ENCODE data around the gene RPGR. TPM values are rescaled to one million over a fixed set of nuclear protein-coding genes. Genes with fewer than 3 reads are reported as not detected.

The RPGR gene, protein sequence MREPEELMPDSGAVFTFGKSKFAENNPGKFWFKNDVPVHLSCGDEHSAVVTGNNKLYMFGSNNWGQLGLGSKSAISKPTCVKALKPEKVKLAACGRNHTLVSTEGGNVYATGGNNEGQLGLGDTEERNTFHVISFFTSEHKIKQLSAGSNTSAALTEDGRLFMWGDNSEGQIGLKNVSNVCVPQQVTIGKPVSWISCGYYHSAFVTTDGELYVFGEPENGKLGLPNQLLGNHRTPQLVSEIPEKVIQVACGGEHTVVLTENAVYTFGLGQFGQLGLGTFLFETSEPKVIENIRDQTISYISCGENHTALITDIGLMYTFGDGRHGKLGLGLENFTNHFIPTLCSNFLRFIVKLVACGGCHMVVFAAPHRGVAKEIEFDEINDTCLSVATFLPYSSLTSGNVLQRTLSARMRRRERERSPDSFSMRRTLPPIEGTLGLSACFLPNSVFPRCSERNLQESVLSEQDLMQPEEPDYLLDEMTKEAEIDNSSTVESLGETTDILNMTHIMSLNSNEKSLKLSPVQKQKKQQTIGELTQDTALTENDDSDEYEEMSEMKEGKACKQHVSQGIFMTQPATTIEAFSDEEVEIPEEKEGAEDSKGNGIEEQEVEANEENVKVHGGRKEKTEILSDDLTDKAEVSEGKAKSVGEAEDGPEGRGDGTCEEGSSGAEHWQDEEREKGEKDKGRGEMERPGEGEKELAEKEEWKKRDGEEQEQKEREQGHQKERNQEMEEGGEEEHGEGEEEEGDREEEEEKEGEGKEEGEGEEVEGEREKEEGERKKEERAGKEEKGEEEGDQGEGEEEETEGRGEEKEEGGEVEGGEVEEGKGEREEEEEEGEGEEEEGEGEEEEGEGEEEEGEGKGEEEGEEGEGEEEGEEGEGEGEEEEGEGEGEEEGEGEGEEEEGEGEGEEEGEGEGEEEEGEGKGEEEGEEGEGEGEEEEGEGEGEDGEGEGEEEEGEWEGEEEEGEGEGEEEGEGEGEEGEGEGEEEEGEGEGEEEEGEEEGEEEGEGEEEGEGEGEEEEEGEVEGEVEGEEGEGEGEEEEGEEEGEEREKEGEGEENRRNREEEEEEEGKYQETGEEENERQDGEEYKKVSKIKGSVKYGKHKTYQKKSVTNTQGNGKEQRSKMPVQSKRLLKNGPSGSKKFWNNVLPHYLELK
- total RNA-seq (2022; extraction: Qiagen RNA extraction; ENCODE audit: low read depth): 5.5 to 12.2 TPM (median 11.6 TPM) in 5 replicates

DNA sequence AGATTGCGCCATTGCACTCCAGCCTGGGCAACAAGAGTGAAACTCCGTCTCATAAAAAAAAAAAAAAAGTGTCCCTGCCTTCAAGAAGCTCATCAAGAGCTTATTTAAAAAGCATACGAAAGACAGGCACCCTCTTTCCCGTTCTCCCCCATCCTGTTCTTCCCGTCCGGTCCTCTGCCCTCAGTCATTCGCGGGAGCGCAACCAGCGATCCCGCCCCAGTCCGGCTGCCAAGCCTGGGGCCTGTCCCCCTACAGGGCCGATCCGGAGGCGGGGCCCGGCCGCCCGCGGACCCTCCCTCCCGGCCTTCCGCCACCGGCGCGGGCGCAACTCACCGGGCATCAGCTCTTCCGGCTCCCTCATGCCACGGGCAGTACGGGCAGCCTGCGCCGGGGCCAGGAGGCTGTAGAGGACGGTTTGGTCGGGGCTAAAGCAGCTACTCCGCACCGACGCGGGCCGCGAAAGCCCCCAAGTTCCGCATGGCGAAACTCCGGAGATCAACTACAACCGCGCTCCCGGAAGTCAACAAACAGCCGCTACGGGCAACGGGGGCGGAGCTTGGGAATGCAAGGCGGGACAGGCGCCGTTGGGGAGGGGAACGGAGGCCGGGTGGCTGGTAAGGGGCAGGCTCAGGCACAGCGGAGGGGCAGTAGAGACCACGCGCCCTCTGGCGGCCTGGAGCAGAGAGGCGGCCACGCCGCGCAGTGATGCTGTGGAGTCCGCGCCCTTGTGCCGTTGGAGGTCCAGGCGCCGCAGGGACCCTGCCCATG is at the start of gene RPGR:
Gene RPGR, minus strand, starts transcription at position 503 of the 768 bp plus-strand sequence. Its CDS starts 142 bp downstream, at position 361.

DNA sequence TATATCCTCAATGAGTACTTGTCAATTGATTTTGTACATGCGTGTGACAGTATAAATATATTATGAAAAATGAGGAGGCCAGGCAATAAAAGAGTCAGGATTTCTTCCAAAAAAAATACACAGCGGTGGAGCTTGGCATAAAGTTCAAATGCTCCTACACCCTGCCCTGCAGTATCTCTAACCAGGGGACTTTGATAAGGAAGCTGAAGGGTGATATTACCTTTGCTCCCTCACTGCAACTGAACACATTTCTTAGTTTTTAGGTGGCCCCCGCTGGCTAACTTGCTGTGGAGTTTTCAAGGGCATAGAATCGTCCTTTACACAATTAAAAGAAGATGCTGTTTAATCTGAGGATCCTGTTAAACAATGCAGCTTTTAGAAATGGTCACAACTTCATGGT is 25.1 kb upstream of the RPGR start, which contains the start of gene OTC:
Gene OTC, plus strand, starts transcription at position 243 of the 400 bp plus-strand sequence. Its CDS starts 93 bp downstream, at position 336.

DNA sequence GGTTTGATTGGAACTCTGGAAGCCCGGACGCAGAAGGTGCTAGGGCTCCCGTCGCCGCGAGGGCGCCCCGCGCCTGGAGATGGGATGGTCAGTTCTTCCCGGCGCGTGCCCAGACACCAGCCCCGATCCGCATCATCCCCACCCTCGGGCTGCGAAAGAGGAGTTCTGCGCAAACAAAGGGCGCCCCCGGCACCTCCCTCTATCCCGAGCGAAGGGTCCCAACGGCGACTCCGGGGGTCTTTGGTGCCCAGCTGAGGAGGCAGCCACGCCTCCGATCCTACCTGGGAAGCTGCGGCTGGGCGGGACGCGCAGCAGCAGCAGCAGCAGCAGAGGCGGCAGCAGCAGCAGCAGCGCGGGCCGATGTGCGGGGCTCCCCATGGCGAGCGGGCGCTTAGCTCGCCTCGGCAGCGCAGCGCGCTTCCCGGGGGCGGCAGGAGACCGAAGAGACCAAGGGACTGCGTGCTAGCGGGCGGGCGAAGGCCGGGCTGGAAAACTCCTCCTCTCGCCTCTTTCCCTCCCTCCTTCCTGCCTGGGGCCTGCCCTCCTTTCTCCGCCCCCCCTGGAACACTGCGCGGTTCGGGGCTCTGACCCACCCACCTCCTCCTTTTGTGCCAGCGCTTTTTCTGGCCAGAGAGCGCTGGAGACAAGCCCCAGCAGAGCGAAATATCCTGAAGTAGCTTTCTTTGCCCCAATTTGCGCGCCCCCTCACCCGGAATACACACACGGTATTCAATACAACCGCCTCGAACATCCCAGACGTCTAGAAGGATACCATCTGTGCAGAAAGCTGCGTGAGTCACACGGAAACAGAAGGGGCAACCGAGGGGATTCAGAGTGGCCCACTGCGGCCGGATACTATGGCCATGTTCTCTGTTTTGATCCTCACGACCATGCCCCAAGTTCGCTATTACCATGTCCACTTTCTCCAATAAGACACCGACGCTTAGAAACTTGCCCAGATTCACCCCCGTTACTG is 106.6 kb downstream of the RPGR start, which contains the start of gene SRPX:
Gene SRPX, minus strand, starts transcription at position 457 of the 976 bp plus-strand sequence. Its CDS starts 79 bp downstream, at position 378.

Other genes starting within 250 kb of the RPGR start
- gene SRPX, start 106.6 kb downstream of the RPGR start, total RNA-seq (2022; extraction: Qiagen RNA extraction; ENCODE audit: low read depth): 5.2 to 8.4 TPM (median 7.3 TPM) in 5 replicates
- gene OTC, start 25.1 kb upstream of the RPGR start, total RNA-seq (2022; extraction: Qiagen RNA extraction; ENCODE audit: low read depth): not detected in 5 replicates
- gene TSPAN7, start 234.0 kb upstream of the RPGR start, total RNA-seq (2022; extraction: Qiagen RNA extraction; ENCODE audit: low read depth): 2.7 to 3.2 TPM (median 2.9 TPM) in 5 replicates